GM21528 (cell line): Measurements from ENCODE around the gene CNTN1.

ENCODE experiments used
- ATAC-seq: cut with Tn5 transposase; IDR thresholded peaks from one replicate; pipeline ENCODE4 v1.9.1; 2021; ENCODE audit warnings: mild to moderate bottlenecking, moderate library complexity; ENCODE audit not compliant: unreplicated experiment, low FRiP score

The CNTN1 gene

GRCh38 chr12:40762072-40762471 lies 69.8 kb downstream of the CNTN1 start:
- ATAC-seq = no peak

GRCh38 chr12:40768125-40768864 lies 76.1 kb downstream of the CNTN1 start:
- ATAC-seq = no peak

- no peak for ATAC-seq
Observed at GRCh38 chr12:40769846-40770245, 77.6 kb downstream of the CNTN1 start.

GRCh38 chr12:40770781-40771180 lies 78.5 kb downstream of the CNTN1 start:
- ATAC-seq = no peak

GRCh38 chr12:40775661-40776060 lies 83.4 kb downstream of the CNTN1 start:
- no peak for ATAC-seq

- ATAC-seq = no peak
Observed at GRCh38 chr12:40784102-40784501, 91.9 kb downstream of the CNTN1 start.

- ATAC-seq = no peak
Observed at GRCh38 chr12:40788276-40788675, 96.0 kb downstream of the CNTN1 start.

- ATAC-seq = no peak
Observed at GRCh38 chr12:40792792-40793386, 100.7 kb downstream of the CNTN1 start.

GRCh38 chr12:40793471-40793870 lies 101.2 kb downstream of the CNTN1 start:
- no peak for ATAC-seq

- ATAC-seq = no peak
Observed at GRCh38 chr12:40794087-40794486, 101.8 kb downstream of the CNTN1 start.

GRCh38 chr12:40801082-40801481 lies 108.8 kb downstream of the CNTN1 start:
- ATAC-seq = no peak

GRCh38 chr12:40801861-40802260 lies 109.6 kb downstream of the CNTN1 start:
- ATAC-seq = no peak

- ATAC-seq = no peak
Observed at GRCh38 chr12:40802656-40803055, 110.4 kb downstream of the CNTN1 start.

- ATAC-seq = no peak
Observed at GRCh38 chr12:40819436-40820108, 127.3 kb downstream of the CNTN1 start.

- no peak for ATAC-seq
Observed at GRCh38 chr12:40820794-40821484, 128.7 kb downstream of the CNTN1 start.

- no peak for ATAC-seq
Observed at GRCh38 chr12:40825156-40825555, 132.9 kb downstream of the CNTN1 start.

GRCh38 chr12:40827683-40828592 lies 135.7 kb downstream of the CNTN1 start:
- no peak for ATAC-seq

- no peak for ATAC-seq
Observed at GRCh38 chr12:40828593-40828990, 136.4 kb downstream of the CNTN1 start.

GRCh38 chr12:40829738-40830144 lies 137.5 kb downstream of the CNTN1 start:
- no peak for ATAC-seq

GRCh38 chr12:40831916-40832315 lies 139.7 kb downstream of the CNTN1 start:
- ATAC-seq = no peak
